GM12801 (cell line): ENCODE results near the gene BTBD3.

ENCODE experiments used
- CTCF ChIP-seq: IDR thresholded peaks from one replicate; pipeline ENCODE4 v1.5.1; 2011; ENCODE audit warnings: control low read depth; ENCODE audit not compliant: insufficient read length; ENCODE audit errors: extremely low read depth

The BTBD3 gene

GRCh38 chr20:11929947-11930346 is 12.3 kb downstream of the BTBD3 start:
- no peak for TF ChIP-seq CTCF

- TF ChIP-seq CTCF, result no peak
Measured at GRCh38 chr20:11935212-11936154, 17.8 kb downstream of the BTBD3 start.

GRCh38 chr20:11936157-11936556 is 18.5 kb downstream of the BTBD3 start:
- TF ChIP-seq CTCF, result no peak

- TF ChIP-seq CTCF, result no peak
Measured at GRCh38 chr20:11937230-11937629, 19.5 kb downstream of the BTBD3 start.

GRCh38 chr20:11941593-11942246 is 24.0 kb downstream of the BTBD3 start:
- TF ChIP-seq CTCF, result no peak

- TF ChIP-seq CTCF, result no peak
Measured at GRCh38 chr20:11943778-11944177, 26.1 kb downstream of the BTBD3 start.

GRCh38 chr20:11948806-11949205 is 31.1 kb downstream of the BTBD3 start:
- no peak for TF ChIP-seq CTCF
